SK-MEL-5 (cell line): ENCODE measurements around the gene KRTAP9-9. TPM values are rescaled to one million over a fixed set of nuclear protein-coding genes. Genes with fewer than 3 reads are reported as not detected.
A peak's percentile ranks its signal among the peaks of the same experiment; 100 is the strongest.
"Not testable (repeated sequence)": the region's sequence is repeated elsewhere in the genome, so short reads cannot be mapped to it uniquely, and the experiment has no call there.

ENCODE experiments used
- DNase-seq: peaks from one replicate; pipeline ENCODE4 v3.0.0-alpha.2; 2016; ENCODE audit warnings: low read depth, low spot score
- in situ Hi-C: cut with HindIII; loops from 2 replicates; pipeline ENCODE4 v1.10.0; 2016; ENCODE audit warnings: low sequenced_read_pairs, high pct_unique_total_duplicates, low pct_unique_long_range_greater_than_20kb
- polyA plus RNA-seq, 2 experiments: library from polyadenylated mRNA; depleted of rRNA; stranded (reverse); fragments of >200 nt; gene quantifications; 2 replicates each; pipeline ENCODE4 v1.2.3, GENCODE V29; 2015
- total RNA-seq: library from RNA; depleted of rRNA; stranded (reverse); fragments of >200 nt; shearing (Covaris generic); gene quantifications from 2 replicates; pipeline ENCODE4 v1.2.3, GENCODE V29; 2014; rRNA removed

KRTAP9-9 gene
- total RNA-seq, result not detected in 2 replicates
- not detected in 2 replicates for polyA plus RNA-seq (2015; cell fraction: cytosol; rRNA removed)
- not detected in 2 replicates for polyA plus RNA-seq (2015; cell fraction: nucleus; rRNA removed)

- in situ Hi-C loops, DNase-seq: not testable (repeated sequence)
Observed at GRCh38 chr17:41255381-41256290, at the start of gene KRTAP9-9. KRTAP9-9 (plus strand) TSS chr17:41255384.

GRCh38 chr17:41211845-41212466 is 43.2 kb upstream of the KRTAP9-9 start:
- DNase-seq, result no peak
- in situ Hi-C loops, result no loop called here

- no peak for DNase-seq
- in situ Hi-C loops, result no loop called here
Observed at GRCh38 chr17:41212524-41213169, 42.5 kb upstream of the KRTAP9-9 start.

DNA sequence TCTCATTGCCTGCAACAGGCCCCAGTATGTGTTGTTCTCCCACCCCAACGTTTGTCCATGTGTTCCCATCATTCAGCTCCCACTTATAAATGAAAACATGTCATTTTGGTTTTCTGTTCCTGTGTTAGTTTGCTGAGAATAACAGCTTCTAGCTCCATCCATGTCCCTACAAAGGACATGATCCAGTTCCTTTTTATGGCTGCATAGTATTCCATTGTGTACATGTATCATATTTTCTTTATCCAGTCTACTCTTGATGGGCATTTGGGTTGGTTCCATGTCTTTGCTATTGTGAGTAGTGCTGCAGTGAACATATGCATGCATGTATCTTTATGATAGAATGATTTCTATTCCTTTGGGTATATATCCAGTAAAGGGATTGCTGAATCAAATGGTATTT is 39.5 kb upstream of the KRTAP9-9 start:
- in situ Hi-C loops, result no loop called here
- DNase-seq, result no peak

DNA sequence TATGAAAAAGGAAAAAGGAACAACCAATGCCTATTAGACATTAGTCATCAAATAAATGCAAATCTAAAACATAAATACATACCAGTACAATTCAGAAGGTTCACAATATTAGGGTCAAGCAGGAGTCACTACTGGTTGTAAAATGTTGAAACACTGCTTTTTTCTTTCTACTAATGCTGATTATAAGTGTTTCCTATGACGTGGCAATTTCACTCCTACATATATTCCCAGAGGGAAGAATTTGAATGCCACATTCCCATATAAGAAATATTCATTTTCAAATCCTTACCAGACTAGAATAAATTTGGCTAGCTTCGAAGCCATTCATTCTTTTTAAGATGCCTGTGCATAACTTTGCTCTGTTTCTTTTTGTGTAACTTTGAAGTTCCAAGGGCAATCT is 31.4 kb upstream of the KRTAP9-9 start:
- in situ Hi-C loops, result no loop called here
- no peak for DNase-seq

DNA sequence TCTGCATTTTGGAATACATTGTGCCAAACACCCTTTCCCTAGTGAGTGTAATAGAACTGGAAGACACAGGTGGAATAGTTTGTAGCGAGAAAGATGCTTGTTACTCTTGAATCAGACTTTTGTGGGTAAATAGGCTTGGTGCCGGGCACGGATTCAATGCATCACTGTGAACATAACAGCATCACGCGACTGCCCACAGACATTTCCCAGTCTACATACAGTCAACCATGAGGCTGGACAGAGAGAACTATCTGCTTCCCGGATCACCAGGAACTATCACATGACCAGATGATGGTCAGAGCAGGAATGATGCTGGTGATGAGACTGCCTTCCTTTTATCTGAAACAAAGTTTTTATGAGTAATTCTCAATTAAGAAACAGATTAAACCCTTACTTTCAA is 29.1 kb upstream of the KRTAP9-9 start:
- peak; percentile 55 for DNase-seq
- in situ Hi-C loops, result no loop called here

DNA sequence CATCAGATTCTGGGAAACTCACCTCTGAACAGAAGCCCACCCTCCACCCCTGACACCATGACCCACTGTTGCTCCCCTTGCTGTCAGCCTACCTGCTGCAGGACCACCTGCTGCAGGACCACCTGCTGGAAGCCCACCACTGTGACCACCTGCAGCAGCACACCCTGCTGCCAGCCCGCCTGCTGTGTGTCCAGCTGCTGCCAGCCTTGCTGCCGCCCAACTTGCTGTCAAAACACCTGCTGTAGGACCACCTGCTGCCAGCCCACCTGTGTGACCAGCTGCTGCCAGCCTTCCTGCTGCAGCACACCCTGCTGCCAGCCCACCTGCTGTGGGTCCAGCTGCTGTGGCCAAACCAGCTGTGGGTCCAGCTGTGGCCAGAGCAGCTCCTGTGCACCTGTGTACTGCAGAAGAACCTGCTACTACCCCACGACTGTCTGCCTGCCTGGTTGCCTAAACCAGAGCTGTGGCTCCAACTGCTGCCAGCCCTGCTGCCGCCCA is 28.5 kb upstream of the KRTAP9-9 start, which contains the start of gene KRTAP9-2:
TSS of gene KRTAP9-2 (plus strand) at position 51 of the 498 bp plus-strand sequence. CDS start at position 58, 7 bp downstream.
- in situ Hi-C loops, DNase-seq: not testable (repeated sequence)

DNA sequence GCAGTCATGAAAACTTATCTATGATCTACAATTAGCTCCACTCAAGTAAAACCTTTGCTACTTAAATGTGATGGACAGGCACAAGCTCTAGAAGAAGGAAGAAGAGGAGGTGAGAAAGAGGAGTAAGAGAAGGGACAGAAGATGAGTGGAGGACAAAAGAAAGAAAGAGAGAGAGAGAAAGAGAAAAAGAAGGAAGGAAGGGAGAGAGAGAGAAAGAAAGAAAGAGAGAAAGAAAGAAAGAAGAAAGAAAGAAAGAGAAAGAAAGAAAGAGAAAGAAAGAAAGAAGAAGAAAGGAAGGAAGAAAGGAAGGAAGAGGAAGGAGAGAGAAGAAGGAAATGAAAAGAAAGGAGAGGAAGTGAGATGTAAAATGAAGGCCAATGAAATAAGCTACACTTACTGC is 25.1 kb upstream of the KRTAP9-9 start:
- DNase-seq, result no peak
- in situ Hi-C loops, result no loop called here

- DNase-seq, result no peak
- in situ Hi-C loops, result no loop called here
Observed at GRCh38 chr17:41231731-41232130, 23.5 kb upstream of the KRTAP9-9 start.

GRCh38 chr17:41232399-41233105 is 22.6 kb upstream of the KRTAP9-9 start, which contains the start of gene KRTAP9-3:
KRTAP9-3 (plus strand) TSS chr17:41232449; CDS start chr17:41232502, 53 bp downstream.
- in situ Hi-C loops, DNase-seq: not testable (repeated sequence)

DNA sequence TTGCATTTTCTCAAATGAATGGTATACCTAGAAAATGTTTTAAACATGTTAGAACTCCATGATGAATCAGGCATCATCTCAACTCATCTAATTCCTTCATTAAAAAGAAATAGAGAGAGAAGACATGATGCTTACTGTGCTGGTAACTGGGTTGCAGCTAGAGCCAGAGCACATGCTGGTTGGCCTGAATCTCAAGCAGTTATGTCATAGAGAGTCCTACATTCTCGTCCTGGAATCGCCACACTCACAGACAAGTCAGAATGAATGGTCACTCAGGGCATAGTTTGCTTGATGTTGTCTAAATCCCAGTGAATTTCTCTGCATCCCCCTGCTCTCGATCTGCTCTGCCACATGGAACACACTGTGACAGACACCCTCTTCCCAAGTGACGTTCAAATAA is 18.1 kb upstream of the KRTAP9-9 start:
- in situ Hi-C loops, DNase-seq: not testable (repeated sequence)

GRCh38 chr17:41237949-41238437 is 17.2 kb upstream of the KRTAP9-9 start, which contains the start of gene KRTAP9-8:
KRTAP9-8 (plus strand) TSS chr17:41237999; CDS start chr17:41238052, 53 bp downstream.
- DNase-seq, in situ Hi-C loops: not testable (repeated sequence)

DNA sequence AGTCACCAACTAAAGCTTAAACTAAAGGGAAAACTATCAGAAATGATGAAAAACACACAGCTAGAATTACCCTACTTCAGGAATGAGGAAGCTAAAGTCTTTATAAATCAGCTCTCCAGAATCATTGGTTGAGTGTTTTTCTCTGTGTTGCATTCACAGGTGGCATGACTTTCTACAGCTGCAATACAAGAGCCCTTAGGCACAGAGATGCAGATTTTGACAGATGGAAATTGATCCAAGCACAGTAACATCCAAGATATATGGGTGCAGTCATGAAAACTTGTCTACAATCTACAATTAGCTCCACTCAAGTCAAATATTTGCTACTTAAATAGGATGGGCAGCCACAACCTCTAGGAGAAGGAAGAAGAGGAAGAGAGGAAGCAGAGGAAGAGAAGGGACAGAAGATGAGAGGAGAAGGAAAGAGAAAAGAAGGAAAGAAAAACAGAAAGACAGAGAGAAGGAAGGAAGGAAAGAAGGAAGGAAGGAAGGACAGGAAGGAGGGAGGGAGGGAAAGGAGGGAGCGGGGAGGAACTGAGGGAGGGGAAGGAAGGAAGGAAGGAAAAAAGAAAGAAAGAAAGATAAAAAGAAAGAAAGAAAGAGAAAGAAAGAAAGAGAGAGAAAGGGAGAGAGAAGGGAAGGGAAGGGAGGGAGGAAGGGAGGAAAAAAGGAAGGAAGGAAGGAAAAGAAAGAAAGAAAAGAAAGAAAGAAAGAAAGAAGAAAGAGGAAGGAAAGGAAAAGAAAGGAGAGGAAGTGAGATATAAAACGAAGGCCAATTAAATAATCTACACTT is 8.0 kb upstream of the KRTAP9-9 start:
- DNase-seq, in situ Hi-C loops: not testable (repeated sequence)

DNA sequence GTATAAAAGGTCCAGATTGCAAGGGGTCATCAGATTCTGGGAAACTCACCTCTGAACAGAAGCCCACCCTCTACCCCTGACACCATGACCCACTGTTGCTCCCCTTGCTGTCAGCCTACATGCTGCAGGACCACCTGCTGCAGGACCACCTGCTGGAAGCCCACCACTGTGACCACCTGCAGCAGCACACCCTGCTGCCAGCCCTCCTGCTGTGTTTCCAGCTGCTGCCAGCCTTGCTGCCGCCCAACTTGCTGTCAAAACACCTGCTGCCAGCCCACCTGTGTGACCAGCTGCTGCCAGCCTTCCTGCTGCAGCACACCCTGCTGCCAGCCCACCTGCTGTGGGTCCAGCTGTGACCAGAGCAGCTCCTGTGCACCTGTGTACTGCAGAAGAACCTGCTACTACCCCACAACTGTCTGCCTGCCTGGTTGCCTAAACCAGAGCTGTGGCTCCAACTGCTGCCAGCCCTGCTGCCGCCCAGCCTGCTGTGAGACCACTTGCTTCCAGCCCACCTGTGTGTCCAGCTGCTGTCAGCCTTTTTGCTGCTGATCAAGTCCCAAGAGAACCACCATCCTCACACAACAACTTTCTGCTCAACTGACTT is 5.4 kb upstream of the KRTAP9-9 start, which contains the start of gene KRTAP9-4:
TSS of gene KRTAP9-4 (plus strand) at position 51 of the 604 bp plus-strand sequence. CDS start at position 85, 34 bp downstream.
- DNase-seq, in situ Hi-C loops: not testable (repeated sequence)

DNA sequence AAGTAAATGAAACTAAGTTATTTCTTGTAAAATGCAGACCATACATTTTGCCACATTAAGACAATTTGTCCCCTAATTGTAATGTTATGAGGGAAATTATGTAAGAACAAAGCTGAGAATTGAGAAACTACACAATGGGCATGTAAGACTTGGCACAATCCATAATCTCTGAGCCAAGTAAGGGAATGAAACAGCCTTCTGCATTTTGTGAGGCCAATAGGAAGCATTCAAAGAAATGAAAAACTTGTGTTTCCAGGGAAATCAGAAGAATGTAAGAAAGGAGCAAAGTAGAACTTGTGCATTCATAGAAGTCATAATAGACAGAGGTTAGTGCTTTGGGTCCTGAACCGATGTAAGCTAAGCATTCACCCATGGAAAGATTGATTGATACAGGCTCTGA is 3.9 kb upstream of the KRTAP9-9 start:
- in situ Hi-C loops, result no loop called here
- DNase-seq, result no peak

- in situ Hi-C loops, result no loop called here
- DNase-seq, result no peak
Observed at GRCh38 chr17:41254861-41255260, 323 bp upstream of the KRTAP9-9 start.
